Stimulated activated CD8-positive, alpha-beta memory T cell treated with anti-CD3 and anti-CD28 coated beads, Interleukin-2, amount 100 ng/mL, for 48 hours (primary cell): ENCODE data around the gene SPATS2L.

ENCODE experiments used
- DNase-seq, 2 donors: peaks; one replicate each; pipeline ENCODE4 v3.0.0-alpha.2; 2020; ENCODE audit warnings: low read depth in 2 of 2

SPATS2L gene

GRCh38 chr2:200442471-200442870 is 136.0 kb downstream of the SPATS2L start:
- DNase-seq = no peak

- DNase-seq = no peak
Observed at GRCh38 chr2:200443376-200443775, 136.9 kb downstream of the SPATS2L start.

- DNase-seq = no peak
Observed at GRCh38 chr2:200443916-200444315, 137.4 kb downstream of the SPATS2L start.

- no peak for DNase-seq
Observed at GRCh38 chr2:200444530-200444929, 138.0 kb downstream of the SPATS2L start.

GRCh38 chr2:200445284-200445683 is 138.8 kb downstream of the SPATS2L start:
- no peak for DNase-seq

- no peak for DNase-seq
Observed at GRCh38 chr2:200446612-200447011, 140.1 kb downstream of the SPATS2L start.

- DNase-seq = no peak
Observed at GRCh38 chr2:200447139-200447855, 140.8 kb downstream of the SPATS2L start.

GRCh38 chr2:200448455-200448854 is 142.0 kb downstream of the SPATS2L start:
- DNase-seq = no peak

- no peak for DNase-seq
Observed at GRCh38 chr2:200449149-200449548, 142.7 kb downstream of the SPATS2L start.

- no peak for DNase-seq
Observed at GRCh38 chr2:200450288-200450687, 143.8 kb downstream of the SPATS2L start.

- no peak for DNase-seq
Observed at GRCh38 chr2:200451511-200451910, 145.0 kb downstream of the SPATS2L start.

- no peak for DNase-seq
Observed at GRCh38 chr2:200452377-200452776, 145.9 kb downstream of the SPATS2L start.

- no peak for DNase-seq
Observed at GRCh38 chr2:200453142-200453852, 146.8 kb downstream of the SPATS2L start.

- DNase-seq = no peak
Observed at GRCh38 chr2:200453853-200454534, 147.5 kb downstream of the SPATS2L start.

- no peak for DNase-seq
Observed at GRCh38 chr2:200454927-200455801, 148.7 kb downstream of the SPATS2L start.

GRCh38 chr2:200455958-200456421 is 149.5 kb downstream of the SPATS2L start:
- no peak for DNase-seq

- no peak for DNase-seq
Observed at GRCh38 chr2:200456567-200456966, 150.1 kb downstream of the SPATS2L start.

GRCh38 chr2:200459101-200459500 is 152.6 kb downstream of the SPATS2L start:
- no peak for DNase-seq

GRCh38 chr2:200461846-200462710 is 155.6 kb downstream of the SPATS2L start:
- DNase-seq = no peak

GRCh38 chr2:200463452-200463851 is 157.0 kb downstream of the SPATS2L start:
- DNase-seq = no peak
